IPS-18c (cell line): ENCODE data around the gene UBE2G1.

Experiments
- H3K4me3 ChIP-seq: 2 replicates; pipeline ENCODE4 v1.7.0; 2013; ENCODE audit warnings: low read depth, mild to moderate bottlenecking, low read length, moderate library complexity; ENCODE audit not compliant: insufficient read depth
- H3K9me3 ChIP-seq: one replicate; pipeline ENCODE4 v1.6.1; 2013; ENCODE audit warnings: mild to moderate bottlenecking, low read length, moderate library complexity; ENCODE audit not compliant: control insufficient read depth, insufficient read depth

Gene UBE2G1

DNA sequence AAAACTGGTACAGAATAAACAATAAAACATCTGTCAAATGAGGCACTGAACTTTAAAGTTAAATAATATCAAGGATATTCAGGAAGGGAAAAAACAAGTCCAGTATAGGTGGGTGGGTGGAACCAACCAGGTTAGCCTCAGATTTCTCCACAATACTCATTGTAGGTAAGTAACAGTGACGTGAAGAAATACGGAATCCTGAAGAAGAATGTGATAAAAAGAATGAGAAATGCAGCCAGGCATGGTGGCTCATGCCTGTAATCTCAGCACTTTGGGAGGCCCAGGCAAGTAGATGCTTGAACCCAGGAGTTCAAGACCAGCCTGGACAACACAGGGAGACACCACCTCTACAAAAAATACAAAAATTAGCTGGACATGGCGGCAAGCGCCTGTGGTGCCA lies 47.3 kb downstream of the UBE2G1 start:
- Histone ChIP-seq H3K9me3 (no peaks in the 10 kb centered on the region), H3K4me3 (no peak overlapping the region)

DNA sequence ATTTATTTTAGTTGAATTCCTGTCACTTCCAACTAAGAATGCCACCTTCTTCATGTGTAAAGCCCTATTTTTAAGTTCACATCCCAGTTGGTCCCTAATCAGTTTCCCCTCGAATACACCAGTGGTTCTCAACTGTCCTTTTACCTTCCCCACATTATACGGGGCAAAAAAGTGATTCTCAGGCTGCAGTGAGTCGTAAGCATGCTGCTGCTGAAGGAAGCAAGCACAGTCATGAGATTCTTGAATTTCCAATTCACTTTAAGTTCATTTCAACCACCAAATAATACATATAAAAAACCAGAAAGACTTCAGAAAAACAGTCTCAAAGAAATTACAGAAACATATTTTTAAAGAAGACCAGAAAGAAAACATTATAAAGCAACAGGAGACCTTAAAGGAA lies 47.9 kb downstream of the UBE2G1 start:
- no peaks in the 10 kb centered on the region for H3K9me3 ChIP-seq
- no peak overlapping the region for H3K4me3 ChIP-seq

DNA sequence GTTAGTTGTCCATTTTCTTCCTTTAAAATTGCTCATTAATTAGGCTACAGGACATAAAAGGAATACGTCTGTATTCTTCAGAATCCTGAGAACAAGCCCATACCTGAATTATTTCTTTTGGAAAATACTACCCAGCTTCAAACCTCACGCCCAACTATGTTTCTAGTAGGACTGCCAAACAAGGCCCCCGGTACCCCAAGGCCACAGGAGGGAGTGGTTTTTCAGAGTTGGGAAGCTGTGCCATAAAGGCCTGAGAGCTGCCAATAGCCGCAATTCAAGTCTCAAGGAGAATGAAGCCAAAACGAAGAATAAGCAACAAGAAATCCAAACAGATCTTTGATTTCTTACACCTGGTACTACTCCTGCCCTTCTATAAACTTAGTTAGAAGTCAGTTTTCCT lies 48.3 kb downstream of the UBE2G1 start:
- Histone ChIP-seq H3K9me3 (no peaks in the 10 kb centered on the region), H3K4me3 (no peak overlapping the region)

DNA sequence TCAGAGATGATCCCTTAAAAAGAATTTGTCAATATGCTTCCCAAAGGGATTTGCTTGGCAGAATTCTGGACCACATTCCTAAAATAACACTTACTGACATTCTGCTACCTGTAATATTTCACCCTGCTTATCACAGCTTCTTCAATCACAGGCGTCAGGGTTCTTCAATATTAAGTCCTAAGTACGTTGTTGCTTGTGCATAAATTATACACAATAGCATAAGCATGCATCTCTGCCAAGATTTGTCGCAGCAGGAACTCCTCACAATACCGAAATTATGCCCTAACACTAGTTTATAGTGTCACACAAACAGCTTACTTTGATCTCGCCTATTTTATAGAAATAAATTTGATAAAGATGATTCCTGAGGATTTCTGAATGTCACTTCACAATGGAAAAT lies 48.9 kb downstream of the UBE2G1 start:
- H3K4me3 ChIP-seq = no peak overlapping the region
- H3K9me3 ChIP-seq = no peaks in the 10 kb centered on the region

DNA sequence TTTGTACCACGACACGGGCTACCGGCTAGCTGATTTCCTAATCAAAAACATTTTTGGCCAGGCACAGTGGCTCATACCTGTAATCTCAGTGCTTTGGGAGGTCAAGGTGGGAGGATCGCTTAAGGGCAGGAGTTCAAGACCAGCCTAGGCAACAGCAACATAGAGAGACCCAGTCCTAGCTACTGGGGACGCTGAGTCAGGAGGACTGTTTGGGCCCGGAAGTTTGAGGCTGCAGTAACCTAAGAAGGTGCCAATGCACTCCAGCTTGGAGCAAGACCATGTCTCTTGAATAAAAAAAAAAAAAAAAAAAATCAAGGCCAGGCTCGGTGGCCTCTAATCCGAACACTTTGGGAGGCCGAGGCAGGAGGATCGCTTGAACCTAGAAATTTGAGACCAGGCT lies 49.8 kb downstream of the UBE2G1 start:
- H3K4me3 ChIP-seq = no peak overlapping the region

DNA sequence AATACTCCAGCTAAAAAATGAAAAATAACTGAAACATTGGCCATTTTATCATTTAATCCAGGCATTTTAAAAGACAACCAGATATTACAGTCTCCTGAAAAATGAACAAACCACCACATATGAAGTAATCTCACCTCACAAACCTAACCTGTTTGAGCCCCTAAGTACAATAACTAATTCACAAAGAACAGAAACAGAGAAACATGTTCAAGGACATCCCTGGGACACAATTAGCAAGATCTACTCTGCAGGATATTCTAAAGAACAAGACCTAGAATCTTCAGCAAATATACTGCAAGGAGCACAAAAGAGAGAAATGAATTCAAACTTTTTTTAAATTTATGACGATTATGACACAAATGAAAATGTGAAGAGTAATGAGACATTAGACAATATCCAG lies 51.9 kb downstream of the UBE2G1 start:
- Histone ChIP-seq H3K9me3 (no peaks in the 10 kb centered on the region), H3K4me3 (no peak overlapping the region)

More for the DNA sequence above, 49.8 kb downstream of the UBE2G1 start:
- no peaks in the 10 kb centered on the region for H3K9me3 ChIP-seq

DNA sequence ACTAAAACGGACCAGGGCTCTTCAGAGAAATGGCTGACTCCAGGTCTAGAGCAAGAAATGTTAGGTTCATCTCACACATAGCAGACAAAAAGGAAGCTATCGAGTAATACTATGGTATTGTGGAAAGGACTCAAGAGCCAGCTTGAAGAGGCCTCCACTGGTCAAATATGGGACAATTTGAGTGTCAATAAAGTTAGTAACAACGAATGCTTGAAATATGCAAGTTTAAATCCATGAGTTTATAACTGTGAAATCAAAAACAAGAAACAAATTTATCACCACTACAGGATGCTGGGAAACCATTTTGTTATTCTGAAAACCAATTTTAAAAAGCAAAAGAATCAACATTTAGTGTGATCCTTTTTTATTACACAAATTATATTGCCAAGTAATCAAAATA lies 52.3 kb downstream of the UBE2G1 start:
- Histone ChIP-seq H3K4me3 (no peak overlapping the region), H3K9me3 (no peaks in the 10 kb centered on the region)

DNA sequence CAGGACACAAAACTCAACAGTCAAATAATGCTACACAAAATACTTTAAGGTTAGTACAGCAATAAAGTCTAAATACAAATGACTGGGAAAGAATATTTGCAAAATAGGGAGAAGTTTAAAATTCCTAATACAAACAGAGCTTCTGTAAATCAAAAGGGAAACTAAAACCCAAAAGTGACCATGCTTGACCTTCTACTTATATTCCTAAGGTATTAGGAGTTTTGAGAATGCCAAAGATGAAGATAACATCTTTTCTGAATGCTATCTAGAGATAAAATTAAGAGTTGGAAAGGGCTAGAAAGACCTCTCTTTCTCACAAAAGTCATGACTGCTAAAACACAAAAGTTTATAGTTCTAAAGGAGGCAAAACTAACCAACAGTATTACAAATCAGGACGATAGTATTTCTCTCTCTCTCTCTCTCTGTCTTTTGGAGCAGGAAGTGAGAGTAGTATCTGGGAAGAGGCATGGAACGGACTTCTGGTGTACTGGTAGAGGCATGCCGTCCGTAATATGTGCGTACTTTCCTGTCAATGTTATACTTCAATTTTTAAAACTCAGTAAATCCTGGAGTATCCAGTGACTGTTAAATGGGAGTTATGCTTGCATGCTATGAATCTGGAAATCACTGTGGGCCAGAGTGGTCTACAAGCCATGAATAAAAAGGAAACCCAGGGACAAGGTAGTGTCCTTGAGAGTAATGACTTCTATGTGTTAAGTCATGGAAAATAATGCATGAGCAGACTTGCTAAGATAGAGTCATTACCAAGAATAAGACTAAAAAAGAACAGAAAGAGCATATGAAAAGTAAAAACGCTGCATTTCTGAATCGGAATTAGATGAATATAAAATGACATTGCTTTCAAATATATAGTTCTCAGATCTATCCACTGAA lies 53.0 kb downstream of the UBE2G1 start:
- no peak overlapping the region for H3K4me3 ChIP-seq

DNA sequence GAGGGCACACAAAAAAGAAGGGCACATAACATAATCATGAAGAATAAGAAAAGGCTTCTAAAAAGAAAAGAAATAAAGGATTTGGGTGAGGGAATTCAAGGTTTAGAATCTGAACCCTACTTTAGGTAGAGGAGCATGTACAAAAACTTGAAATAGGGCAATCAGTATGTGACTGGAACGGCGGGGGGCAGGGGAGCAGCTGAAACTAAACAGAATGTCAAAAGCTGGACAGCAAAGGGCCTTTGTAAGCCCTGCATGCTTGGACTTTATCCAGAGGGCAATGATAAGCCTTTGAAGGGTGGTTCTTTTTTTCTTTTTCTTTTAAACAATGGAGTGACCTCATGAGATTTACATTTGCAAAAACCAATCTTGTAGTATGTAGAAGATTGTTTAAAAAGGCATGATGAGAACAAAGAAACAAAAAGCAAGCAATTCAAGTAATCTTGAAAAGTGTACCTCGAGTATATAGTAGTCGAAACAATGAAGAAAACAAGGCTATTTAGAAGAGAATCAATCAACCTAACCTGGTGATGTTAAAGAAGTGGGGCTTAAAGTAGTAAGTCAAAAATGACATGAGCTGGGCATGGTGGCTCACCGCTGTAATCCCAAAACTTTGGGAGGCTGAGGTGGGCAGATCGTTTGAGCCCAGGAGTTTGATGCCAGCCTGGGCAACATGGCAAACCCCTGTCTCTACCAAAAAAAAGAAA lies 56.0 kb downstream of the UBE2G1 start:
- Histone ChIP-seq H3K4me3 (no peak overlapping the region), H3K9me3 (no peaks in the 10 kb centered on the region)

More for the DNA sequence above, 53.0 kb downstream of the UBE2G1 start:
- H3K9me3 ChIP-seq = no peaks in the 10 kb centered on the region

DNA sequence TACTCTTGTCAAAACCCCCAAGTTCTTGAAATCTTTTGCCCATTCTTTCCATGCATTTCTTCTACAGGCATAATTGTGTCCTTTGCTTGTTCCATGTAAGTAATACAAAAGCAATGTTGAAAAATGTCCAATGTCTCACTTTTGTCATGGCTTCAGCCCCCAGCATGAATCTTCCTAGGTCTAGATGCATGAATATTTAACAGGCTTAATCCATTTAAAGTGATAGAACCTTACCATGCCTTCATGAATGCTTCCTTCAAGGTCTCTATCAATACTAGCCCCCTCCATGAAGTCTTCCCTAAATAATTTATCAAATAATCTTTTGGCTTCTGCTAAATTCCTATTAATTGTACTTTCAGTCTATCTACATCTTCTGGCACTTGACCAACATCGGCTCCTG lies 56.6 kb downstream of the UBE2G1 start:
- no peaks in the 10 kb centered on the region for H3K9me3 ChIP-seq
- H3K4me3 ChIP-seq = no peak overlapping the region

DNA sequence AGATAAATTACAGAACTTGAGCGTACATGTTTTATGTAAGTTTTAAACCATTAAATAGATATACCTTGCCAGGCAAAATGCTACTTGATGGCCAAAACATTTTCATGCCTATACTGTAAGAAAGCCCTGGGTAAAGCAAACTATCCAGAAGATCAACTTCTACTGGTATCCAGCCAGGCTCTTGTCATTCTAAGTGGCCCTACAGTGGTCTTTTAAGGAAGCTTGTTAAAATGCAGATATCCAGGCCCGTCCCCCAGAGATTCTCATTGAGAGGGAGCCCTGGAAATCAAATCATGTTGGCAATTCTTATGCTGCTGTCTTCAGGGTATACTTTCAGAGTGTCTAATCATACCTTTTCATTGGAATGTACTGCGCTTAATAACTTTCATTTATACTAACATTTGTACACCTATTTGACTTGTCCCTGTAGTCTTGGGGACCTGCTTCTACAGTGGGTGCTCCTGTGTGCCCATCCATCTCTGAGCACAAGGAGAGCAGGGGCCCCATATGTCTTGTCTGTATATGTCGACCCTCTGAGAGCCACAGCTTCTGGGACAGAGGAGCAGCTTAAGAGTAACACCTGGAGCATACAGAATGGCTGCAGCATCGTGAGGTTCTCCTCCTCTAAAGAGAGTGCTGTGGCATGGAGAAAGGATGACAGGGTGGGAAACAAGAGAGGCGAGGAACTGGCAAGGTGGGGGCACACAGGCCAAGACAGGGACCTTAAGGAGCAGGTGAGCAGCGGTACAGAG lies 59.1 kb downstream of the UBE2G1 start:
- no peak overlapping the region for H3K4me3 ChIP-seq
- no peaks in the 10 kb centered on the region for H3K9me3 ChIP-seq

DNA sequence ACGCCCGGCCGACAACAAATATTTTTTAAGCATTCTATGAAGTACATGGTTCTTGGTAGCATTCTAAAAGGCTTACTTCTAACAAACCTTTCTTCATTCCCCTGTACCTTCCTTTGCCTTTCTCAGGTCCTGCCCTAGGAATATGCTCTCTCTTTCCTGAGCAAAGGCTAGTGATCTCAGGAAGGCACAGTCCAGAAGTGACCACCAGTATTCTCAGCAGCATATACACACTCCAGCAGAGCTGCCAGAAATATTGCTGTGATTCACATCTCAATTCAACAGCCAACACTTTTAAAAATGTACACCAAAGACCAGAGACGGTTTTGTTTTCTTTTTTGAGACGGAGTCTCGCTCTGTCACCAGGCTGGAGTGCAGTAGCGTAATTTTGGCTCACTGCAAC lies 61.3 kb downstream of the UBE2G1 start:
- no peak overlapping the region for H3K4me3 ChIP-seq

DNA sequence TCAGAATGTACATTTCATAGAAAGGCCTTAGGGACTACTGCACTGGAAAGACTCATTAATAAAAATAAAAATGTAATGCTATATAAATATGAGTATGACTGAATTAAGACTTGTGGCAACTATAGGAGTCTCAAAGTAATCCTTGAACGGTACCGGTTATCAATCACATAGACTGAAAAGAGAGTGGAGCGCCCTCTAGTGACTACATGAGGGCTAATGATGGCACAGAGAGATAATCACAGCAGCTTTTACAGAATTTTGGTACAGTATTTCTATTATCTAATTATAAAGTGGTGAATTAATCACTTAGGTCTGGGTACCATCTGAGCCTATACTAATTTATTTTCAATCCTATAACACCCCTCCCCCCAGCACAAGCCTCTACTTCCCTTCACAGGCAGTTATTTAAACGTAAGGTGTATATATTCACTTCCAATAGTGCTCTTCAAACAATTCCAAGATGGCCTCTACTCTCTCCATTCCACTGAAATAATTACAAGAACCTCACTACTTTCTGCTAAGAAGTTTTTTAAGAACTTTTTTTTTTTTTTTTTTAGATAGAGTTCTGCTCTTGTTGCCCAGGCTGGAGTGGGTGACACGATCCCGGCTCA lies 62.0 kb downstream of the UBE2G1 start:
- H3K4me3 ChIP-seq = no peak overlapping the region
- no peaks in the 10 kb centered on the region for H3K9me3 ChIP-seq

More for the DNA sequence above, 61.3 kb downstream of the UBE2G1 start:
- H3K9me3 ChIP-seq = no peaks in the 10 kb centered on the region

DNA sequence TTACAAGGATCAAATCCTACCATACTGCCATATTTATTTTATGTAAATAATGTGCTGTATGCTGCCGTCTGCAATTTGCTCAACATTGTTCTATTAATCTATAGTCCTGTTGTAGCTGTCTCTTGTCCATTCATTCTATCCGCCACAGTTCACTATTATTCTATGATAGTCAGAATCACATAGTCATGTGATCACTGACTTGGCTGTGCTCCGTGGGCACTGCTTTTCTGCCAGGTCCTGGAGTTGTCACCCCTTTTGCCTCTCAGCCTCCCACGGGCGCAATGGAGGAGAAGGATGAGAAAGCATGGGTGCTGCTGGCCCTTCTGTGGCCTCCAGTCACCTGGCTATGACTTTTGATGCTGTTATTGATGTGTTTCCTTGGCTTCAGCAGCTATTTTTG lies 65.4 kb downstream of the UBE2G1 start:
- no peaks in the 10 kb centered on the region for H3K9me3 ChIP-seq
- H3K4me3 ChIP-seq = no peak overlapping the region

DNA sequence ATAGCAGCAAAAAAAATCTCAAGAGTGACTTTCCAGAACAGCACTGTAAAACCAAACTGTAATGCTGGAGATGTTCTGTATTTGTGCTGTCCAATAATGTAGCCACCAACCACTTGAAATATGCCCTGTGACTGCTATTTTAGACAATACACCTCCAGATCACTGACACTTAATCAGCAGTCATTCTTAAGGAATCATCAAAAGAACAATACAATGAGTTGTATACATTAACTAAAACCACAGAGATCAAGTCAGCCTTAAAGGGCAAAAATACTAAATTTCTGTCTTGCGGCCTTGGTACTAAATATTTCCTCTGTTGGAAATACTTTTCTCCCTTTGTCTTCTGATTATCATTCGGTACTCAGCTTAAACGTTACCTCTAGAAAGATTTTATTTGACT lies 69.1 kb downstream of the UBE2G1 start:
- no peak overlapping the region for H3K4me3 ChIP-seq

DNA sequence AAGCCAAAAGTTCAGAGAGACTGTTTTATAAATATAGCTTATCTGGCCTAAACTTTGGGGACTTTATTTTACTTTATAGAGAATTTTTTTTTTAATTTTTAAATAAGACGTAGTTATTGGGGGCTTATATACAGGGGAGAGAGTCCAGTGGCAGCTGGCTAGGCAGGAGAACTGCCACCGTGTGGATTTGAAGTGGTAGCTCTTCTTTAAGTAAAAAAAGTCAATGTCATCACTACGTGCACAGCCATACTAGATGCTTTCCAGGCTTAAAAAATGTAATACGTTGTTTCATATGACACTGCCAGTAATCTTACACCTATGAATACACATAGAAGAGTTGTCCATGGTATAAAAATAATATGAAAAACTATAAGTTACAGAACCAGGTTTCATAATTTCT lies 70.8 kb downstream of the UBE2G1 start:
- no peak overlapping the region for H3K4me3 ChIP-seq
- no peaks in the 10 kb centered on the region for H3K9me3 ChIP-seq

More for the DNA sequence above, 69.1 kb downstream of the UBE2G1 start:
- H3K9me3 ChIP-seq = no peaks in the 10 kb centered on the region

DNA sequence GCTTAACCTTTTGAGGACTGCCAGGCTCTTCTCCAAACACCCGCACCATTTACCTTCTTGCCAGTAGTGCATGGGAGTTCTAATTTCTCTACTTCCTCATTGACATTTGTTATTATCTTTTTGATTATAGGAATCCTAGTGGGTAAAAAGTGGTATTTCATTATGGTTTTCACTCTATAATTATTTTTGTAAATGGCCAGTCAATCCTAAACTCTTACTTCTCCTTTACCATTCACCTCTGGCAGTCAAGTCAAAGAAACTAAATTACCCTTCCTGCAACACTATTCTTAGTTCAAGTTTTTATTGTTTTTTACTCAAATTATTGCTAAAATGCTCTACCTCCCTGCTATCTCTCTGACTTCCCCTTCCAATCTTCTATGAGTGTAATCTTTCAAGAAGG lies 72.9 kb downstream of the UBE2G1 start:
- Histone ChIP-seq H3K4me3 (no peak overlapping the region), H3K9me3 (no peaks in the 10 kb centered on the region)
